GM12891 (cell line): ENCODE results near the gene SCNN1B.

Source experiments
- DNase-seq: peaks from one replicate; pipeline ENCODE4 v3.0.0; 2011; ENCODE audit warnings: low spot score; ENCODE audit not compliant: insufficient read length
- FAIRE-seq: peaks from 2 replicates; lab custom pipeline; 2011; peaks lifted over from hg19 to GRCh38; lab: Jason Lieb, UNC
- PAX5 ChIP-seq: IDR thresholded peaks from 2 replicates; pipeline ENCODE4 v1.6.1; 2011; ENCODE audit warnings: low read length, moderate library complexity, mild to moderate bottlenecking; ENCODE audit not compliant: insufficient read depth, severe bottlenecking
- POLR2A ChIP-seq: IDR thresholded peaks from 2 replicates; pipeline ENCODE4 v1.6.1; 2011; ENCODE audit warnings: low read depth, low read length, control low read depth
- POLR2AphosphoS5 ChIP-seq: IDR thresholded peaks from 2 replicates; pipeline ENCODE4 v1.6.1; 2011; ENCODE audit warnings: low read depth, low read length, control low read depth
- POU2F2 ChIP-seq: IDR thresholded peaks from 2 replicates; pipeline ENCODE4 v1.6.1; 2011; ENCODE audit warnings: low read depth, mild to moderate bottlenecking, control low read depth, low read length, moderate library complexity
- SPI1 ChIP-seq: IDR thresholded peaks from 2 replicates; pipeline ENCODE4 v1.6.1; 2011; ENCODE audit warnings: low read depth, low read length, control low read depth
- TAF1 ChIP-seq: IDR thresholded peaks from 2 replicates; pipeline ENCODE4 v1.6.1; 2011; ENCODE audit warnings: low read depth, low read length, control low read depth

Gene SCNN1B

GRCh38 chr16:23409522-23409921 is 107.4 kb downstream of the SCNN1B start:
- FAIRE-seq (no peak), DNase-seq (no peak)
- TF ChIP-seq SPI1 (no peak), POLR2A (no peak), TAF1 (no peak)

GRCh38 chr16:23410176-23410575 is 108.1 kb downstream of the SCNN1B start:
- FAIRE-seq (no peak), DNase-seq (no peak)
- TF ChIP-seq TAF1: no peak
- no peak for TF ChIP-seq SPI1
- no peak for TF ChIP-seq POLR2A
- no peak for TF ChIP-seq POLR2AphosphoS5
- no peak for TF ChIP-seq POU2F2
- no peak for TF ChIP-seq PAX5

GRCh38 chr16:23414731-23415130 is 112.6 kb downstream of the SCNN1B start:
- no peak for FAIRE-seq
- no peak for DNase-seq
- TF ChIP-seq POU2F2: no peak

GRCh38 chr16:23416816-23417215 is 114.7 kb downstream of the SCNN1B start:
- FAIRE-seq (no peak), DNase-seq (no peak)
- TF ChIP-seq POLR2AphosphoS5 (no peak), TAF1 (no peak), POU2F2 (no peak), PAX5 (no peak), SPI1 (no peak), POLR2A (no peak)

- FAIRE-seq (no peak), DNase-seq (no peak)
- TF ChIP-seq PAX5 (no peak), SPI1 (no peak), POLR2AphosphoS5 (no peak), POU2F2 (no peak), POLR2A (no peak), TAF1 (no peak)
These were observed 117.9 kb downstream of the SCNN1B start for GRCh38 chr16:23420011-23420410.

- DNase-seq: no peak
- TF ChIP-seq SPI1 (no peak), POLR2AphosphoS5 (no peak), PAX5 (no peak), TAF1 (no peak)
These were observed 121.5 kb downstream of the SCNN1B start for GRCh38 chr16:23423496-23424049.

GRCh38 chr16:23424292-23424958 is 122.3 kb downstream of the SCNN1B start:
- TF ChIP-seq TAF1: no peak
- no peak for TF ChIP-seq SPI1
- no peak for TF ChIP-seq PAX5
- TF ChIP-seq POLR2A: no peak
- no peak for TF ChIP-seq POLR2AphosphoS5
- no peak for TF ChIP-seq POU2F2
- FAIRE-seq (no peak), DNase-seq (no peak)

More at GRCh38 chr16:23423496-23424049, 121.5 kb downstream of the SCNN1B start:
- no peak for FAIRE-seq

GRCh38 chr16:23428351-23428750 is 126.2 kb downstream of the SCNN1B start:
- no peak for FAIRE-seq

More at GRCh38 chr16:23428351-23428750, 126.2 kb downstream of the SCNN1B start:
- DNase-seq: no peak
- TF ChIP-seq TAF1: no peak
- no peak for TF ChIP-seq PAX5
- no peak for TF ChIP-seq POLR2AphosphoS5
- TF ChIP-seq POLR2A: no peak
- TF ChIP-seq POU2F2: no peak
- TF ChIP-seq SPI1: no peak
